Measurements from ENCODE around the gene NRARP.

DNA sequence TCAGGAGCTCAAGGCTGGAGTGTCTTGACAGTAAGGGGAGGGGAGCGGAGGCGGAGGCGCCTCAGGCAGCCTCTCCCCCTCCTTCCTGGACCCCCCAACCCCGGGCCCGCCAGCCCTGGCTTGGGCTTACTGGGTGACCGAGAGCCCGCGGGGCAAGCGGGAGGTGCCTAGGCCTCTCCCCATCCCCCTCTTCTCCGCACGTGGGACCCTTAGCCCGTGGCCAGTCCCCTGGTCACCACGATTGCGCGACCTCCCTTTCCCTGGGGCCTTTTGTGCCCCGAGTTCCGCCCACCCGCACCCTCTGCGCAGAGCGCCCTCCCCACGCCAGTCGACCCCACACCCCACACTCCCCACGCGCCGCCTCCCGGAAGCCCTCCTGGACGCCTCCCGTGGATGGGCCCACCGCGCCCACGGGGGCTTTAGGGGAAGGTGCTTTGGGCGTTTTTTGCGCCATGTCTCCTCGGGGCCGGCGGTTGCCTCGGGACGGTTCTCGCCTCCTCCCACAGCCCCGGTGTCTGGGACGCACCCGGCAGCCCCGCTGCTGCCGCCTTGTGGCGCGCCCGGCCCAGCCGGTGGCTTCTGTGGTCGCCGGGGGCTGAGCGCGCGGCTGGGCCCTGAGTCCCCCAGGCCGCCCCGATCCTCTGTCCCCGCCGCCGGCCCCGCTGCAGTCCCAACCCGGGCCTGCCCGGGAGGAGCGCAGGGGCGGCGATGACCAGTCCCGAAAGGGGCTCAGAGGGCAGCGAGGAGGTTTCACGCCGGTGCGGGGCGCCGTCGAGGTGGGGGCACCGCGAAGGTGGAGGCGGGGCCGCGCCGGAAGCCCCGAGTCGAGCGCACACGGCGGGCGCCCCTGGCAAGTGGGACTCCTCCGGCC lies 21.4 kb downstream of the NRARP start:
- no peak for TF ChIP-seq POLR2A (IDR thresholded peaks at IDR 0.05)
- TF ChIP-seq, protein P1, sequence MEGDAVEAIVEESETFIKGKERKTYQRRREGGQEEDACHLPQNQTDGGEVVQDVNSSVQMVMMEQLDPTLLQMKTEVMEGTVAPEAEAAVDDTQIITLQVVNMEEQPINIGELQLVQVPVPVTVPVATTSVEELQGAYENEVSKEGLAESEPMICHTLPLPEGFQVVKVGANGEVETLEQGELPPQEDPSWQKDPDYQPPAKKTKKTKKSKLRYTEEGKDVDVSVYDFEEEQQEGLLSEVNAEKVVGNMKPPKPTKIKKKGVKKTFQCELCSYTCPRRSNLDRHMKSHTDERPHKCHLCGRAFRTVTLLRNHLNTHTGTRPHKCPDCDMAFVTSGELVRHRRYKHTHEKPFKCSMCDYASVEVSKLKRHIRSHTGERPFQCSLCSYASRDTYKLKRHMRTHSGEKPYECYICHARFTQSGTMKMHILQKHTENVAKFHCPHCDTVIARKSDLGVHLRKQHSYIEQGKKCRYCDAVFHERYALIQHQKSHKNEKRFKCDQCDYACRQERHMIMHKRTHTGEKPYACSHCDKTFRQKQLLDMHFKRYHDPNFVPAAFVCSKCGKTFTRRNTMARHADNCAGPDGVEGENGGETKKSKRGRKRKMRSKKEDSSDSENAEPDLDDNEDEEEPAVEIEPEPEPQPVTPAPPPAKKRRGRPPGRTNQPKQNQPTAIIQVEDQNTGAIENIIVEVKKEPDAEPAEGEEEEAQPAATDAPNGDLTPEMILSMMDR (IDR thresholded peaks at IDR 0.05) = peak in 1 of 7 experiments; percentile 21
